NOMO-1 treated with DMSO at 0.1 percent for 48 hours (cell line): ENCODE results near the gene FITM2.
"Not testable (repeated sequence)": the region's sequence is repeated elsewhere in the genome, so short reads cannot be mapped to it uniquely, and the experiment has no call there.

Experiments
- DNase-seq: peaks from one replicate; lab custom pipeline; 2025; ENCODE audit not compliant: unreplicated experiment; lab: John Stamatoyannopoulos, UW

FITM2 gene

GRCh38 chr20:44334306-44334705 is 23.3 kb upstream of the FITM2 start:
- DNase-seq = no peak

DNA sequence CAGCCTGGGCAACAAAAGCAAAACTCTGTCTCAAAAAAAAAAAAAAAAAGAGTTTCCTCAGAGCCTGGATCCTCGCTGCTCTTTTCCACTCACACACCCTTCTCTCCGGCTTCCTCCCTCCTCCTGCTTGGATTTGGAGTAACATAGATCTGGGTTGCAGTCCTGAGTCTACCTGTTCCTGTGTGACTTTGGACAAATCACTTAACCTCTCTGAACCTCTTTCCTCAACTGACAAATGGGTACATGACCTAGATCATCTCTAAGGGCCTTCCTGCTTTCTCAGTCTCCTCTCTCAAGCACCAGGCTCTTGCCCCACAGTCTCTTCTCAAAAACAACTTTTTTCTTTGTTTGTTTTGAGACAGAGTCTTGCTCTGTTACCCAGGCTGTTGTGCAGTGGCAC is 20.2 kb upstream of the FITM2 start:
- no peak for DNase-seq

DNA sequence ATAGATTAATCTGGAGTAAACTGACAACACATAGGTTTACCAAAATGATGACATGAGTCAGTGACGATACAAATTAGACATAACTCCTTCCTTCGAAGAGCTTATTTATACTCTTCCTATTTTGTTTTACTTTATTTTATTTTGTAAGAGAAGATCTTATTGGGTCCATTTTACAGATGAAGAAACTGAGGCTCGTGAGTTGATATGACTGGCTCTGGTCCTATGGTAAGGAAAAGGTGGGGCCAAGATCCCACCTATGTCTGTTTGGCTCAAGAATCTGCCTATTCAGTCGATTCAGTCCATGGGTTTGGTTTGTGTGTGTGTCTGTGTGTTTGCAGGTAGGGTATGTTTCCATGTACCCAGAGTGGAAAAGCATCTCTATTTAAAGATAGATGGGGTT is 17.4 kb upstream of the FITM2 start:
- DNase-seq = no peak

DNA sequence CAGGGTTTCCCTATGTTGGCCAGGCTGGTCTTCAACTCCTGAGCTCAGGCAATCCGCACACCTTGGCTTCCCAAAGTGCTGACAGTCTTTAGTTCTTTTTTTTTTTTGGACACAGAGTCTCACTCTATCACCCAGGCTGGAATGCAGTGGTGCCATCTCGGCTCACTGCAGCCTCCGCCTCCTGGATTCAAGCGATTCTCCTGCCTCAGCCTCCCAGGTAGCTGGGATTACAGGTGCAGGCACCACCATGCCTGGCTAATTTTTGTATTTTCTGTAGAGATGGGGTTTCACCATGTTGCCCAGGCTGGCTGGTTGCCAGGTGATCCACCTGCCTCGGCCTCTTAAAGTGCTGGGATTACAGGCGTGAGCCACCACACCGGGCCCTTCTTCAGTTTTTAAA is 16.7 kb upstream of the FITM2 start:
- DNase-seq = not testable (repeated sequence)

GRCh38 chr20:44326391-44327159 is 15.6 kb upstream of the FITM2 start:
- no peak for DNase-seq

DNA sequence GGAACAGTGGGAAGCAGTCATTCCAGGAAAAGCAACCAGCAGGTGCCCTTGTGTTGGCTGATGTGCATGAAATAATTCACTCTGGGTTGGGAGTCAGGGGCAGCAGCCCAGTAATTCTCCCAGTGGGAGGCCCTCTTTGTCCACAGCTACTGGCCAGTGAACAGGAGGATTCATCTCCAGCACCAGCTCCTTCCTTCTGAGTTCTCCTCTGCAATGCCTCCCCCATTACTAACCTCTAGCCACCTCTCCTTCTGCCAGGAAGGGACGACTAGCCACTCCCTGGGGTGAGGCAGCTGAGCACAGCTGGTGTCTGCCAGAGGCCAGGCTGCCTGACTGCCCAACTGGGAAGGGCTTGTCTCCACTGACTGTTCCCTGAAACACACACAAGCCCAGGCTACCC is 13.3 kb upstream of the FITM2 start:
- DNase-seq = no peak

GRCh38 chr20:44319839-44320422 is 8.9 kb upstream of the FITM2 start:
- DNase-seq = peak; percentile 20

- no peak for DNase-seq
Observed at GRCh38 chr20:44314870-44315269, 3.9 kb upstream of the FITM2 start.

DNA sequence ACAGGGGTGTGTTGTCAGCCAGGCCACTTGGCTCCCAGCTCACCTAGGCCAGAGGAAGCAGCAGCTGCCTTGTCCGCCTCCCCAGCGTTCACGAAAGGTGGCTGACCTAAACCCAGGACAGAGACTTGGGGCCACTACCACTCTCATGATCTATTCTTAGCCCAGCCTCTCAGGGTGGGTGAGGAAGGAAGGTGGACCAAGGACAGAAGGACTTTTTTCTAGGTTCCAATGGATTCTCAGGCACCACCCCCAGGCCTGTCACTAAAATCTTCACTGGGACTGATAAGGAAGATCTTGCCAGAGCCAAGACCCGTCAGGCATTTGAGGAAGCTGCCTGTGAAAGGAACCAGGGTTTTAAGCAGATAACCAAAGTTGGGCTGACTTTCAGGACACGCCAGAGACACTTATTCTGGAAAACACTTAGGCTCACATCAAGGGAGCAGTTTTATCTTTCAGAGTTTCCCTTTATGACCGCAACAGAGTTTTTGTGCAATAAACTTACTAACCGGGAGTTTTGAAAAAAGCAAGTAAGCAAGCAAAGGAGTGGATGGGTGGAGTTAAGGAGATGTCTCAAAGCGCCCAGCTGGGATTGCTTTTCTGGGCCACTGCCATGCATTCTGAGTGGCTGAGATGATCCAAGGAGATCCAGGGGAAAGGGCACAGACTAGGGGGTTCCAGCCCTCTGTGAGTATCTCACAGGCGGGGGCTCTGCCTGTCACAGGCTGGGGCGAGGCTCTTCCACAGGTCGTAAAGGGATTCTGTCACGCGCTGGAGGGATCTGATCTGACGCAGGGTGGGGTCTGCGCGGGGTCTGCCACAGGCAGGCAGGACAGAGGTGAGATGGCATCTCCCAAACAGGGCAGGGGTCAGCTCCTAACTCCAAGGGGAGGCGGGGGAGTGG is 989 bp downstream of the FITM2 start:
- DNase-seq = peak; percentile 40

DNA sequence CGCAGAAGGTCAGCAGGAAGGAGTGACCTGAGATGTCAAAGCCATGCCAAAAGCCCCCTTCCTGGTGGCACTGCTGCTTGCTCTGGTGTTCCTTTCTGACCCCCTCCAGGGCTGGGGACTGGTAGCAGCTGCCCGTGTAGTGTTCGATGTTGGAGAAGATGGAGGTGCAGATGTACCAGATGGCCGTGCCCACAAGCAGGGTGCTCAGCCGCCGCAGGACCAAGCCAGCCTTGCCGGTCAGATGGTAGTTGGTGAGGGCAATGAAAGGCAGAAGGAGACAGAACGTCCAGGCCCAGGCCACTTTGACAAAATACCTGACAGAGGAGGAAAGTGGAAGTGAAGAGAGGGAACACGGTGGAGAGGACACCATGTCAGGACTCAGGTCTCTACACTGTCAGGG is 4.1 kb downstream of the FITM2 start:
- DNase-seq = no peak

DNA sequence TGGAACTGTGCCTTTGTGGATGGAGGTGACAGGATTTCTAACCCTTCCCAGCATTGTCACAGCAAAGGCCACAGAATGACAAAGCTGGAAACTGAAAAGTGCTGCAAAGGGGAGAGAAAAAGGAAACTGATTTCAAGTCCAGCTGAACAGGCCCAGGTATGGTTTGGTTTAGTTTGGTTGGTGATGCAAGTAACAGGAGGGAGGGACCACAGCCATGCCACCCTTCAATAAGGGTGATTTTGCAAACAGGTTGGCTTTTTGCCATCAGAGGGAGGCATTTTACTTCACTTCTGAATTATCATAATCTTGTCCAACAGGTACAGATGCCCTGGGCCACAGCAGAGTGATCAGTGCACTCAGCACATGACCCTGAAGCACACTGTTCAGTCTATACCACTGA is 6.6 kb downstream of the FITM2 start:
- DNase-seq = no peak

GRCh38 chr20:44302736-44303135 is 8.3 kb downstream of the FITM2 start:
- DNase-seq = no peak

DNA sequence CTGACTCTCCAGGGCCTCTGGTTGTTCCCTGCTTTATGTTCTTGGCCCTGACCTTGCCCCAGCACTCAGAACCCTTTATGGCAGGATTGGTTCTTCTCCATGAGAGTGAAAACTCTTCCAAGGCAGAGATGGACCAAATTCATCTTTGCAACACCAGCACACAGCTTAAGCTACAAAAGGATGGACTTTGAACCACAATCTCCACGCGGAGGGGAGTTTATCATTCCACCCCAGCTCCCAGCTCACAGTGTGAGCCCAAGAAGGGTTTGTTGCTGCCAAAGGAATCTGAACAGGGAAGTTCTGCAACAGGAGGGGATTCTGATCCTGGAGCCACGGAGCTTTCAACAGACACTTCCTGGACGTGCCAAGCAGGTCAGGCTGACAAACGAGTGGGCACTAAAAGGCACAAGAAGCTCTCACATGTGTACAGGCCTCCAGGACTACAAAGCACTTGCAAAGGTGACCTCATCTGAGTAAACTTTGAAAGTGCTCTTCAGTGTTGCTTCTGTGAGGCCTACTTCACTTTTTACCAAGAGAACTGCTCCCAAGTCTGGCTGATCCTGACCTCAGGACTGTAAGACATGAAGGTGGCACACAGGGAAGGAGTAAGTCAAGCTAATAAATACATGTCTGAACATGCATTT is 8.9 kb downstream of the FITM2 start:
- no peak for DNase-seq

DNA sequence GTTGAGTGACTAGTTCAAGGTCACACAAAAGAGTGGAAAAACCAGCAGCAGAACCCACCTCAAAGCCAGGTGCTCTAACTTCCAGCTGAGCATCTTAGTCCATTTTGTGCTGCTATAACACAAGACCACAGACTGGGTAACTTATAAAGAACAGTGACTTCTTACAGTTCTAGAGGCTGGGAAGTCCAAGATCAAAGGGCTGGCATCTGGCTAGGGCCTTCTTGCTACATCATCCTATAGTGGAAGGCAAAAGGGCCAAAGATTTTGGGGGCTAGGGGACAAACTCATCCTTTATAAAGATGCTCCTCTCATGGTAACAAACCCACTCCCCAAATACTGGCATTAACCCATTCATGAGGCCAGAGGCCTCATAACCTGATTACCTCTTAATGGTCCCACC is 9.7 kb downstream of the FITM2 start:
- no peak for DNase-seq

GRCh38 chr20:44299011-44299535 is 11.9 kb downstream of the FITM2 start:
- DNase-seq = not testable (repeated sequence)

DNA sequence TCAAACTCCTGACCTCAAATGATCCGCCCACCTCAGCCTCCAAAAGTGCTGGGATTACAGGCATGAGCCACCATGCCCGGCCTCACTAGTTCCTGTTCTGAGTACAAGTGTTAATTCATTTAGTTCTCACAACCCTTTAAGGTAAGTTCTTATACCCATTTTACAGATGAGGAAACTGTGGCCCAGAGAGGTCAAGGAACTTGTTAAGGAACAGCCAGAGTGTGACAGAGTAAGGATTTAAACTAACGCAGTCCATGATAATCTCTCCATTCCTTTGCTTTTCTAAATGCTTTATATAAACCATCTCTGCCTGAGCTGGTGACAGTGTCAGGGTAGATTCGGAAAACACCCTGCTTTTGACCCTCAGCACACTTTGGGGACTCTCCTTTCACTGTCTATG is 13.3 kb downstream of the FITM2 start:
- no peak for DNase-seq

GRCh38 chr20:44296011-44296410 is 15.0 kb downstream of the FITM2 start:
- no peak for DNase-seq

DNA sequence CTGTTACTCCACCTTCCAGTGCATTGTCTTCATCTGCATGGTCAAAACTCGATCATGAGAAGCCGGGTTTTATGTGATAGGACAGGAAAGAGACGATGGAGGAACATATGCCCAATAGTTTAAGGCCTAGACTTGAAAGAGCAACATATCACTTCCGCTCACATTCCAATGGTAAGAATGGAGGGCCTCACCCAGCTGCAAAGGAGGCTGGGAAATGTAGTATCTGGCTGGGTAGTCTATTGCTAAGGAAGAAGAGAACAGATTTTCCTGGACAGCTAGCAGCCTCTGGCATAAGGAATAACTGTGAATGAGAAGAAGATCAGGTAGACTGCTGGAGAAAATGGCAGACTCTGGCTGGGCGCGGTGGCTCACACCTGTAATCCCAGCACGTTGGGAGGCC is 19.2 kb downstream of the FITM2 start:
- no peak for DNase-seq

DNA sequence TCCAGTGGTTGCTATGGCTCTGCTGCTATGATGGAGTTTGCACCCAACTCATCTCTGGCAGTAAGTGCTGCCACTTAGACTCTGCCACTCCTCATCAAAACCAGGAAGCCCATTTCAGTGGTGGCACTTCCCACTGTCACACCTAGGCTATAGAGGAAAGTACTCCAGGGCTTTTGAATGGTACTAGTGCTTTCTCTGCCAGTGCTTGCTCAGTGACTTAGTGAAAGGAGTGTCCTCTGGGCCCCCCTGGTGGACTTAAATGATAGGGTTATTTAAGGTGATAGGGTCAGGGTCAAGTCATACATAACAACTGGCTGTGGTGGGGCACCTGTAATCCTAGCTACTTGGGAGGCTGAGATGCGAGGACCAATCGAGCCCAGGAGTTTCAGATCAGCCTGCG is 22.8 kb downstream of the FITM2 start:
- DNase-seq = no peak

DNA sequence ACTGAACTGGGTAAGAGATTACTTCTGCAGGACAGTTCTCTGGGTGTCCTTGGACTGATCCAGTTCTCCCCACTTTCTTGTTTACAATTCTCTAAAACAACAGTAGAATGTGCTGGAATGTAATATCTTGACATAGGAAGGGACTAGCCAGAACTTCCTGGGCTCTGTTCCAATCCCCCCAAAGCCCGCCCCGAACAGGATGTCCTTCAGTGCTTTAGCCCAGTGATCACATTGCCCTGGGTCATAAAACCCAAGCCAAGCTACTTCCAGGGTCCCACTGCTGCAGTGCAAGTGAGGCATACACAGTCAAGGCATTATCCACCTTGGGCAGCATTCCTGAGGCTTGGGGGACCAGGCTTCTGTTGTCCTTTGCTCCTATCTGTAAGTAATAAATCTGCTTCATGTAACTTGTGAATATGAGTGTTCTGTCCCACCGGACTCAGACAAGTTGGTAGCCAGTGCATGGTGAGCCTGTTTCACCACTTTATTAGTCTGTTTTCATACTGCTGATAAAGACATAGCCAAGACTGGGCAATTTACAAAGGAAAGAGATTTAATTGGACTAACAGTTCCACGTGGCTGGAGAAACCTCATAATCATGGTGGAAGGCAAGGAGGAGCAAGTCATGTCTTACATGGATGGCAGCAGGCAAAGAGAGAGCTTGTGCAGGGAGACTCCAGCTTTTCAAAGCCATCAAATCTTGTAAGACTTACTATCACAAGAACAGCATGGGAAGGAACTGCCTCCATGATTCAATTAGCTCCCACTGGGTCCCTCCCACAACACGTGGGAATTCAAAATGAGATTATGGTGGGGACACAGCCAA is 23.5 kb downstream of the FITM2 start:
- DNase-seq = no peak
